GM21423 (cell line): ENCODE measurements around the gene KRTAP4-8.
"Not testable (repeated sequence)": the region's sequence is repeated elsewhere in the genome, so short reads cannot be mapped to it uniquely, and the experiment has no call there.

Source experiments
- ATAC-seq: cut with Tn5 transposase; IDR thresholded peaks from one replicate; pipeline ENCODE4 v1.9.1; 2021; ENCODE audit warnings: mild to moderate bottlenecking, moderate library complexity; ENCODE audit not compliant: unreplicated experiment

KRTAP4-8 gene

DNA sequence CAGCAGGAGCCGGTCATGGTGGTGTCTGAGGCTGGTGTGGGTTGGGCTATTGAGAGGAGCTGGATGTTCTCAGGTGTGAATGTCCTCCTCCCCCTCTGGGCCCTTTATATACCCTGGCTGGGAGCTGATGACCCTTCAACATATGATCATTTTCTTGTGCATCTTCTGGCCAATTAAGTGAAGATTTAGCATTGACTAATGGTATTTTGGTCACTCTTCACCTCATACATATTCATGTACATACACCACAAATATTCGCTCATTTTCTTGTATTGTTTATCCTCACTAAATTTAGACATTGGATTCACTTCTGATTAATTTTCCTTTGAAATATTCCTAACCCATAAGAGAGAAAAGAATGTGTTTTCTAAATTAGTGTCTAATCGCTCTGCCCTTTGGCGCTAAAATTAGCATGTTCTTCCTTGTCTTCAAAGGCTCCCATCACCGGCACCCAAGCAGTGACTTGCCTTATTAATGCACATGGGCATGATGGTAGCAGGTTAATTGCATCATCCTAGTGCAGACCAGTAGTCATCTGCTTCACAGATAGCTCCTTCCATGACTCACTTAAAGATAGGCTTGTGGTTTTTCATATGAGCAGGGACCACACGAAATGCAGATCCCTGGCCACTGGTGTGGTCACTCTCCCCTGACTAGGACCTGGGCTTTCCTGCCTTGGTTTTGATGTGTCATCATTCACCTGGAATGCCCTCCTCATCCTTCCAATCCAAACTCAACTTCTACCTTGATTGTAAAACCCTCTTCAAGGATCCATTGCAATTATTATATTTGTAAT, 31.9 kb downstream of the KRTAP4-8 start, which contains the start of gene KRTAP2-4:
Gene KRTAP2-4, minus strand, starts transcription at position 51 of the 796 bp plus-strand sequence. Its CDS starts 34 bp downstream, at position 17.
- no peak for ATAC-seq

DNA sequence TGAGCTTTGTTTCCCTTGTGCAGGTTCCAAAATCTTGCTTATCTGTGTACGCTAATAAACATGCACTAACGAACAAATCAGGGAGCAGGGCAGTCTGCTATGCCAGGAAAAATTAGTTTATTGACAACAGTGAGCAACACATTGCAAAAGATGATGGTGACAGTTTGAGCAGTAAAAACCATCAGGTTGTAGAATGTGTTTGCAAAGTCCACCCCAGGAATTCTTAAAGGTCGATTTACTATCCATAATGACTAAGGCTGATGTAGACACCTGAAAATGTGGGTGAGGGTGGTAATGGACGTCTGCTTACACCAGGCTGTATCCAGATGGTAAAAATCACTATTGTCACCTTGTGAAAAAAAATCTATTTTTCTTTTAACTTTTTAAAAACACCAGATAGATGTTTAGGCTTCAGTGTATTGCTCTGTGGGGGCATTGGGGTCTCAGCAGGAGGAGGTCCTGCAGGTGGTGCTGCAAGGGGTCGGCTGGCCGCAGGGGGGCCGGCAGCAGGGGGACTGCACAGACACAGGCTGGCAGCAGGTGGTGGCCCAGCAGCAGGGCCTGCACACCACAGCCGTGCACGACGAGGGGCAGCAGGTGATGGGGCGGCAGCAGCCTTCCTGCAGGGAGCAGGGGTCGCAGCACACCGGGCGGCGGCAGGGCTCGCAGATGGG, 32.8 kb downstream of the KRTAP4-8 start:
- not testable (repeated sequence) for ATAC-seq

- ATAC-seq, result no peak
Observed at GRCh38 chr17:41064301-41064700, 33.6 kb downstream of the KRTAP4-8 start.

- ATAC-seq, result no peak
Observed at GRCh38 chr17:41063449-41063848, 34.5 kb downstream of the KRTAP4-8 start.

DNA sequence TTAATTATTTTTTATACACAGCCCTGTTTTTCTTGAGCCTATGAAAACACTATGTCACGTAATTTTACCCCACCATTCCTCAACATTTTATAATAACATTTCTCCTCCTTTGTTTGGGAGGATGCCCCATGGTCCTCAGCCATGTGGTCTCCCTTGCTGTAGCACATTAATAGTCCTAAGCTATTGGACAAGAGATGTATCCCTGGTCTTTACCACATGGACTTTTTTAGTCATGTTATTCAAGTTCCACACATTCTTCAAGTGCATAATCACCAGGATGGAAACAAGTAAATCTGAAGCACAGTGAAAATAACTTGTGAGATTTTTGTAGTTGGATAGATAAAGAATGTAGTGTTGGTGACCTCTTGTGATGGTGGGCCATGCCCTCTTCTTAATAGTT, 36.0 kb downstream of the KRTAP4-8 start:
- ATAC-seq, result no peak

DNA sequence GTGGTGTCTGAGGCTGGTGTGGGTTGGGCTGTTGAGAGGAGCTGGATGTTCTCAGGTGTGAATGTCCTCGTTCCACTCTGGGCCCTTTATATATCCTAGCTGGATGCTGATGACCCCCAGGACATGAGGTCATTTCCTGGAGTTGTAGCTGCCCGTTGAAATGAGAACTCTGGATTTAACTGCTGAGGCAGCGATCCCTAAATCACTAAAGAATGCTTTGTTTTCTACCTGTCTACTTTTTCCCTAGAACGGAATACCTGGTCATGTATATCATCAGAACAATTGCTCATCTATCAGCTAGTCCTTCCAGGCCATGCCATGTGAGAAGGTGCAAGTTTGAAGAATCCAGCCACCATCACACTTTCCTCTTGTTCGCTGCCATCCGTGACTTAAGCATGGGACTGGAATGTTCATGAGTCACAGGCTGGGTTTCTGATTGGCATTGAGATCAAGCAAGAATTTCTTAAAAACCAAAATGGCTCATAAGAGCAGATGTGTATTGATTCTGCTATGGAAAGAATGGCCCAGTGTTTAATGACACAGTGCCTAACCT, 37.8 kb downstream of the KRTAP4-8 start, which contains the start of gene KRTAP2-3:
Gene KRTAP2-3, minus strand, starts transcription at position 63 of the 553 bp plus-strand sequence. CDS start 64 bp downstream, outside the sequence.
- ATAC-seq, result no peak

DNA sequence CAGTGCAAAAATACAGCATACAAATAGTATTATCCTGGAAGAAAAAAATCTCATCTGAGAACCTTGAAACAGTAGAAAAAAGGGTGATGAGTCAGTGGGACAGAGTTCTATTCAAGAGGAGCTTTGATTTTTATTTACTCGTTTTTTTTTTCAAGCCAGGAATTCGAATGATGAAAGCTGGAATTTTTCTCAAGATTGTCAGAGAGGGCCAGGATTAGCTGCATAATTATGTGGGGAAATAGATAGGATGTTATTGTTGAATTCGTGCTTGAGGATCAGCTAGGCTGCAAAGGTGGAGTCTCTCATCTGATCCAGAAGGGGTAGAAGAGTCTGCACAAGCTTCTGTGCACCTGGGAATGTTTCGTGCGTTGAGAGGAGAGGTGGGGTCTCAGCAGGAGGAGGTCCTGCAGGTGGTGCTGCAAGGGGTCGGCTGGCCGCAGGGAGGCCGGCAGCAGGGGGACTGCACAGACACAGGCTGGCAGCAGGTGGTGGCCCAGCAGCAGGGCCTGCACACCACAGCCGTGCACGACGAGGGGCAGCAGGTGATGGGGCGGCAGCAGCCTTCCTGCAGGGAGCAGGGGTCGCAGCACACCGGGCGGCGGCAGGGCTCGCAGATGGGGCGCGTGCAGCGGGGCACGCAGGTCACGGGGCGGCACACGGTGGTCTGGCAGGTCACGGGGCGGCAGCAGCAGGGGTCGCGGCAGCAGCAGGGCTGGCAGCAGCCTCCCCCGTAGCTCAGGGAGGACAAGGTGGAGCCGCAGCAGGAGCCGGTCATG, 38.5 kb downstream of the KRTAP4-8 start:
- not testable (repeated sequence) for ATAC-seq

DNA sequence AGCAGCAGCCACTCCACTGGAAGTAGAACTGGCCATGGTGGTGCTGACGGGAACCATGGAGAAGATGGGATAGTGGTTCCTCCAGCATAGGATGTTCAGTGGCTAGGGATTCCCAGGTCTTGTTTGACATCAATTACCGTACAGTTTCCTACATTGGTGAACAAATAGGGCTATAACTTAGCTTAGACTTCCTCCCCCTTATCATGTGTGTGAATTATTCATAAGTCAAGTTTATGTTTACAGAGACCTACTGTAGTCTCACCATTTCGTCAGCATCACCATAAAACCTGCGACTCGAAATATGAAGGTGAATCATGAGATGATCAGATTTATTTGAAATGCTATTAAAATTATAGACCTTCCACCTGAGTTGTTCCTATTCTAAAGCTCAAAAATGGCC, 39.2 kb downstream of the KRTAP4-8 start:
- no peak for ATAC-seq

DNA sequence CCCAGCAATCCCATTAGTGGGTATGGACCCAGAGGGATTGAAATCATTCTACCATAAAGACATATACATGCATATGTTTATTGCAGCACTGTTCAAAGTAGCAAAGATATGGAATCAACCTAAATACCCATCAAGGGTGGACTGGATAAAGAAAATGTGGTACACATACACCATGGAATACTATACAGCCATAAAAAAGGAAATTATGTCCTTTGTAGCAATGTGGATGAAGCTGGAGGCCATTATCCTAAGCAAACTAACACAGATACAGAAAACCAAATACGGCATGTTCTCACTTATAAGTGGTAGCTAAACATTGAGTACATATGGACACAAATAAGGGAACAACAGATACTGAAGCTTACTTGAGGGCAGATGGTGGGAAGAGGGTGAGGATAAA, 40.4 kb downstream of the KRTAP4-8 start:
- no peak for ATAC-seq

- not testable (repeated sequence) for ATAC-seq
Observed at GRCh38 chr17:41055130-41055529, 42.8 kb downstream of the KRTAP4-8 start, which contains the start of gene KRTAP2-2. TSS of gene KRTAP2-2 (minus strand) at chr17:41055230. CDS start at chr17:41055211, 19 bp downstream.

GRCh38 chr17:41054556-41054955, 43.4 kb downstream of the KRTAP4-8 start:
- ATAC-seq, result not testable (repeated sequence)

DNA sequence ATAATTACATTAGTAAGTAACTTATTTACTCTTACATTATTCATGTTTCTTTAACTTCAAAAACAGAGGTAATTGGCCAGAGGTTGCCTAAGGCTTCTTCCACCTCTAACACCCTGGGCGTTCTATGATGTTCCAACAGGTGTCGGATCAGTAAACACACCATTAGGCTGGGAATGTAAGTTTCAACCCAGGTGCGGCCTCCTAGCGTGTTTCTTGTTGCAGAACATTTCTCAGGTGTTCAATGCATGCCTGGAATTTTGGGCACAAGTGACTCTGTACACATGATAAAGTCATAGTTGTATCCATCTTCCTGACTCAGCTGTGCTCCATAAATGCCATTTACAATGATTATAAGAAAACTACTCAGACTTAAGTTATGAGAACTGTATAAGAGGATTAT, 43.9 kb downstream of the KRTAP4-8 start:
- no peak for ATAC-seq

- ATAC-seq, result no peak
Observed at GRCh38 chr17:41052566-41052965, 45.4 kb downstream of the KRTAP4-8 start.

- ATAC-seq, result no peak
Observed at GRCh38 chr17:41049110-41049509, 48.8 kb downstream of the KRTAP4-8 start.

- no peak for ATAC-seq
Observed at GRCh38 chr17:41048441-41048840, 49.5 kb downstream of the KRTAP4-8 start.
